ENCODE results near the gene KLHL22.

GRCh38 chr22:20420157-20420842, 75.3 kb downstream of the KLHL22 start:
- TF ChIP-seq POLR2A (IDR thresholded peaks at IDR 0.05; ENCODE audit: low read depth, low read length) (no peak), POLR2AphosphoS5 (IDR thresholded peaks at IDR 0.05; ENCODE audit: low read depth, low read length) (no peak), POU2F2 (IDR thresholded peaks at IDR 0.05; ENCODE audit: low read depth, low read length) (no peak), SPI1 (IDR thresholded peaks at IDR 0.05; ENCODE audit: low read depth, low read length) (no peak)
